DND-41 (cell line): ENCODE results near the gene MDK.

Experiments
- ATAC-seq: fragments of 200-7000 bp; cut with Tn5 transposase; 3 replicates; pipeline ENCODE4 v1.9.1; 2021; ENCODE audit warnings: low read depth; ENCODE audit not compliant: insufficient read depth
- DNase-seq: peaks from one replicate; pipeline ENCODE4 v3.0.0-alpha.2; 2020
- H2AFZ ChIP-seq: 2 replicates; pipeline ENCODE4 v1.6.0; 2012; ENCODE audit warnings: low read depth, low read length
- H3K27ac ChIP-seq: 2 replicates; pipeline ENCODE4 v1.5.1; 2012; ENCODE audit warnings: low read length, inconsistent platforms
- H3K27me3 ChIP-seq: fragments of 200-600 bp; sonication (generic); 2 replicates; pipeline ENCODE4 v1.6.0; 2012; ENCODE audit warnings: low read length, mild to moderate bottlenecking, inconsistent platforms; ENCODE audit not compliant: insufficient read depth, poor library complexity
- H3K36me3 ChIP-seq: 2 replicates; pipeline ENCODE4 v1.5.1; 2012; ENCODE audit warnings: low read length, inconsistent platforms; ENCODE audit not compliant: insufficient read depth
- H3K4me1 ChIP-seq: 2 replicates; pipeline ENCODE4 v1.5.1; 2012; ENCODE audit warnings: mild to moderate bottlenecking, low read length; ENCODE audit not compliant: insufficient read depth
- H3K4me2 ChIP-seq: 2 replicates; pipeline ENCODE4 v1.6.0; 2012; ENCODE audit warnings: mild to moderate bottlenecking, moderate library complexity, low read length, inconsistent platforms; ENCODE audit not compliant: insufficient read depth
- H3K4me3 ChIP-seq, 2 experiments: fragments of 200-600 bp in 1 of 2; shearing (Covaris generic) in 1 of 2; 2 replicates each; pipeline ENCODE4 v1.5.1; 2012 to 2016; ENCODE audit warnings: inconsistent platforms in 2 of 2, low read length in 2 of 2, mild to moderate bottlenecking in 2 of 2, low read depth in 1 of 2, moderate library complexity in 1 of 2
- H3K79me2 ChIP-seq: 2 replicates; pipeline ENCODE4 v1.6.0; 2012; ENCODE audit warnings: low read length, inconsistent platforms; ENCODE audit not compliant: insufficient read depth
- H3K9ac ChIP-seq: 2 replicates; pipeline ENCODE4 v1.6.0; 2012; ENCODE audit warnings: low read depth, mild to moderate bottlenecking, inconsistent platforms, low read length, moderate library complexity
- H3K9me3 ChIP-seq: 2 replicates; pipeline ENCODE4 v1.5.1; 2012; ENCODE audit warnings: low read length, moderate library complexity, mild to moderate bottlenecking, inconsistent platforms; ENCODE audit not compliant: insufficient read depth, severe bottlenecking
- H4K20me1 ChIP-seq: 2 replicates; pipeline ENCODE4 v1.6.0; 2012; ENCODE audit warnings: low read length; ENCODE audit not compliant: insufficient read depth
- EZH2 ChIP-seq: IDR thresholded peaks from 3 replicates; pipeline ENCODE4 v1.6.1; 2012; ENCODE audit warnings: borderline replicate concordance, low read depth, mild to moderate bottlenecking, moderate library complexity, low read length, inconsistent platforms; ENCODE audit not compliant: severe bottlenecking
- TF ChIP-seq, protein P1 (sequence below): IDR thresholded peaks from 2 replicates; pipeline ENCODE4 v1.5.1; 2012; ENCODE audit warnings: borderline replicate concordance, low read length, moderate library complexity, mild to moderate bottlenecking; ENCODE audit not compliant: poor library complexity, severe bottlenecking; ENCODE audit errors: extremely low read depth

The MDK gene

DNA sequence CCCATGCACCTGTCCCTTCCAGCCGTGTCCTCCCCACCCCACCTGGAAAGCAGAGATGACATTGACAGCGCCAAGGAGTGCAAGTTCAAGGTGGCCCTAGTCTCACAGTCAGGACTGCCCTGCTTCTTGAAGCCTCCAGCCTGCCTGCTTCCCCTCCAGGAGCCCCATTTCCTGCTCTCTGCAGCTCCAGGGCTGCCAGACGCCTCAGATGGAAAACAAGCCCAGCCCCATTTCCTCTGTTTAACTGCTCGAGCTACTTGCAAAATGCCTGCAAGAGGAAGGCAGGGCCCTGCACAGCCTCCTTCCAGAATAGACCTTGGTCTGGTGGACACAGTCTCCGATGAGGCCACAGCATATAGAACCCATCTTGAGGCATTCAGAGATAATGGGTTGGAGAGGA lies 39.2 kb upstream of the MDK start:
- Histone ChIP-seq H2AFZ (peak overlapping the region; percentile 75), H4K20me1 (no peaks in the 10 kb centered on the region), H3K27ac (peak overlapping the region; percentile 72), H3K4me1 (peaks cover 34% of the 10 kb centered on the region), H3K4me2 (peak overlapping the region; percentile 33), H3K9ac (peak overlapping the region; percentile 20), H3K4me3 (no peak overlapping the region; a peak in 1 of 4 replicates), H3K36me3 (no peaks in the 10 kb centered on the region), H3K9me3 (no peaks in the 10 kb centered on the region), H3K79me2 (peaks cover 4% of the 10 kb centered on the region; the same call in 1 of the 2 replicates), H3K27me3 (no peaks in the 10 kb centered on the region)
- DNase-seq (peak; percentile 79), ATAC-seq (peak; percentile 84)
- TF ChIP-seq, protein P1, sequence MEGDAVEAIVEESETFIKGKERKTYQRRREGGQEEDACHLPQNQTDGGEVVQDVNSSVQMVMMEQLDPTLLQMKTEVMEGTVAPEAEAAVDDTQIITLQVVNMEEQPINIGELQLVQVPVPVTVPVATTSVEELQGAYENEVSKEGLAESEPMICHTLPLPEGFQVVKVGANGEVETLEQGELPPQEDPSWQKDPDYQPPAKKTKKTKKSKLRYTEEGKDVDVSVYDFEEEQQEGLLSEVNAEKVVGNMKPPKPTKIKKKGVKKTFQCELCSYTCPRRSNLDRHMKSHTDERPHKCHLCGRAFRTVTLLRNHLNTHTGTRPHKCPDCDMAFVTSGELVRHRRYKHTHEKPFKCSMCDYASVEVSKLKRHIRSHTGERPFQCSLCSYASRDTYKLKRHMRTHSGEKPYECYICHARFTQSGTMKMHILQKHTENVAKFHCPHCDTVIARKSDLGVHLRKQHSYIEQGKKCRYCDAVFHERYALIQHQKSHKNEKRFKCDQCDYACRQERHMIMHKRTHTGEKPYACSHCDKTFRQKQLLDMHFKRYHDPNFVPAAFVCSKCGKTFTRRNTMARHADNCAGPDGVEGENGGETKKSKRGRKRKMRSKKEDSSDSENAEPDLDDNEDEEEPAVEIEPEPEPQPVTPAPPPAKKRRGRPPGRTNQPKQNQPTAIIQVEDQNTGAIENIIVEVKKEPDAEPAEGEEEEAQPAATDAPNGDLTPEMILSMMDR, result no peak
- no peak for TF ChIP-seq EZH2

DNA sequence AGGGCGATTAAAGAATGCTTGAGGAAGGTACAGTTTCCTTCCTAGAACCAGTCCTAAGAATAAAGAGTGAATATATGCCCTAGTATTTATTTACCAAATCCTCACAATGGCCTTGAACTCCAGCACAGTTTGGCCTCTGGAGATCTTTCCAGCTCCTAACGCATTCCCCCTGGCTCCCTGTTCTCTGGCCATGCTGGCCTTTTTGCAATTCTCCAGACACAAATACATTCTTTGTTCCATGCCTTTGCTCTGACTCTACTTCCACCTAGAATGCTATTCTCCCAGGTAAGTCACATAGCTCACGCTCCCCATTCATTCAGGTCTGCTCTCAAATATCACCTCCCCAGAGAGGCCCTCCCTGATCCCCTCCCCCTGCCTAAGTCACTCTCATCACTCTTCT lies 37.9 kb upstream of the MDK start:
- TF ChIP-seq, protein P1, result no peak
- no peak for TF ChIP-seq EZH2
- Histone ChIP-seq H3K27ac (peak overlapping the region; percentile 13; the same call in 1 of the 2 replicates), H3K79me2 (peaks cover 15% of the 10 kb centered on the region), H3K4me2 (no peak overlapping the region), H3K9me3 (no peaks in the 10 kb centered on the region), H4K20me1 (peaks cover 6% of the 10 kb centered on the region), H2AFZ (no peak overlapping the region), H3K36me3 (no peaks in the 10 kb centered on the region; the same call in 1 of the 2 replicates), H3K4me1 (peaks cover 41% of the 10 kb centered on the region), H3K9ac (no peak overlapping the region), H3K4me3 (no peak overlapping the region), H3K27me3 (no peaks in the 10 kb centered on the region)
- no peak for ATAC-seq
- DNase-seq, result no peak

DNA sequence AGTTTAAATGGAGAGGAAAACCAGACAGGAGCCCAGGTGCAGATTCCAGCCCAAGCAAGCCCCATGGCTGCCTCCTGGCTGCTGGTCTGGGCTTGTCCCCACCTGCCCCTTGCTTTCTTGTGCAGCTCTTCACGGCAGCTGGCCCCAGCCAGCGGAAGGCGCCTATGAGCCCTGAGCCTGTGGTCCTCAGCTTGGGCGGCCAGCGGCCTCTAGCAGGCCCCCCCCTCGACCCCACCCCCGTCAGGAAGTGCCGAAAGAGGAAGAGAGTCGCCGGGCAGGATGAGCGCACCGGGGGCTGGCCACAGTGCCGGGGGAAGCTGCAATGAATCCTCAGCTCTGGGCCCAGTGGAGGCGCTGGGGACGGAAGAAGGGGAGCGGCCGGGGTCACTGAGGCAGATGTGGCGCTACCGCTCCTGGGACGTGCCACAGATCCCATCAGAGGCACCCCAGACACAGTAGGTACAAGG lies 36.3 kb upstream of the MDK start:
- H3K9me3 ChIP-seq, result no peaks in the 10 kb centered on the region
- no peak for DNase-seq
- H3K9ac ChIP-seq, result no peak overlapping the region
- H3K4me1 ChIP-seq, result peaks cover 57% of the 10 kb centered on the region
- no peak overlapping the region for H3K4me2 ChIP-seq
- no peaks in the 10 kb centered on the region for H3K27me3 ChIP-seq
- H3K36me3 ChIP-seq, result peaks cover 5% of the 10 kb centered on the region; the same call in 1 of the 2 replicates
- TF ChIP-seq, protein P1, result no peak
- TF ChIP-seq EZH2, result no peak
- ATAC-seq, result no peak
- H3K4me3 ChIP-seq, result no peak overlapping the region
- H3K27ac ChIP-seq, result no peak overlapping the region
- peaks cover 11% of the 10 kb centered on the region for H4K20me1 ChIP-seq
- peaks cover 31% of the 10 kb centered on the region for H3K79me2 ChIP-seq
- H2AFZ ChIP-seq, result no peak overlapping the region
